Left colon (tissue), 2 donors: Measurements from ENCODE around the gene SHB. TPM values are rescaled to one million over a fixed set of nuclear protein-coding genes. Genes with fewer than 3 reads are reported as not detected.
A peak's percentile ranks its signal among the peaks of the same experiment; 100 is the strongest.

ENCODE experiments used
- ATAC-seq: fragments of 200-7000 bp; cut with Tn5 transposase; one replicate; pipeline ENCODE4 v1.9.1; 2020; ENCODE audit warnings: mild to moderate bottlenecking, moderate library complexity
- DNase-seq, 2 donors: peaks; one replicate each; pipeline ENCODE4 v3.0.0-alpha.2; 2020
- intact Hi-C, 2 donors: fragments of 100-400 bp; cut with DNase I in 1 of 2; cut with micrococcal nuclease in 1 of 2; formaldehyde crosslinking; loops; one replicate each; pipeline versions ENCODE4 v1.11.2 to v1.14.0; 2022; cut with DNase I, micrococcal nuclease
- total RNA-seq, 2 donors: library from RNA; stranded (reverse); fragmentation: NEBNext Ultra II Directional; extraction: Animal tissue kit (Norgen Biotek cat#: 25700); gene quantifications; one replicate each; pipeline ENCODE4 v1.2.1, GENCODE V29; 2021
- donor health status: DM: no; HTN: no; CAD: no.
- donor health status: DM: yes; HTN: yes; CAD: no.

SHB gene
- total RNA-seq, 2 donors from 2014 or later = 19.6 to 26.2 TPM

DNA sequence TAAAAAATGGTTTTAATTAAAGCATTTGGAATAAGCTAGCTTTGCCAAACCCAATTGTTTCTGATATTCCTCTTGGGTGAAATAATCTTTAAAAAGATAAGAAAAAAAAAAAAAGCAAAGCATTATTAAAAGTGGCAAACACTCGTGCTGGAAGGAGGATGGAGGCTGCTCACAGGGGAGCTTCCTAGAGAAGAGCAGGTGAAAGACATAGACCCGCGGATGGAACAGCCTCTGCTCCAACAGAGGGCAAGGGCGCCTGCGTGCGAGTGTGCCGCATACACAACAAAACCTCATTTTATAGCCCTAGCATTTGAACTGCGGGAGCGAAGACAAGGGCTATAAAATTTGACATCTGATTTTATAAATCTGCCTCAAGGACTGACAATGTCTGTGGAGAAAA is 131.7 kb downstream of the SHB start:
- intact Hi-C loops = no loop called here
- ATAC-seq (peak; percentile 49), DNase-seq (no peak)

DNA sequence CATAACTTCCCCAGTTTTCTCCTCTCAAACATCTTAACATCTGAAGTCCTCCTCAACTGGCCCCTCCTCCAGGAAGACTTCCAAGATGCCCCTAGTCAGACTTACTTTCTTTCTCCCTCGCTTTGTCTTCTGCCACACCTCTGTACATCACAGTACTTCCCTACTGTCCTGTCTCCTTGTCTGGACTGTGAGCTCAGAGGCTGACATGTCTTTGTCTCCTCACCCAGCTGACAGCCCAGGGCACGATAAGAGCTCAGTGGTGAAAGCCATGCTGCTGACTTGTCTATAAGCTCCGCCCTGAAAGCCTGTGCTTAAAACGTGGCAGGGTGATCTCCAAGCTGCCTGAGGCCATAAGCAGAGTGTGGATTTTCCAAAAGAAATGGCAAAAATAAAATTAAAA is 132.1 kb downstream of the SHB start:
- peak; percentile 38 for ATAC-seq
- intact Hi-C loops = no loop called here
- no peak for DNase-seq

- intact Hi-C loops = no loop called here
- no peak for ATAC-seq
These were observed 132.7 kb downstream of the SHB start for GRCh38 chr9:37936376-37936775.

DNA sequence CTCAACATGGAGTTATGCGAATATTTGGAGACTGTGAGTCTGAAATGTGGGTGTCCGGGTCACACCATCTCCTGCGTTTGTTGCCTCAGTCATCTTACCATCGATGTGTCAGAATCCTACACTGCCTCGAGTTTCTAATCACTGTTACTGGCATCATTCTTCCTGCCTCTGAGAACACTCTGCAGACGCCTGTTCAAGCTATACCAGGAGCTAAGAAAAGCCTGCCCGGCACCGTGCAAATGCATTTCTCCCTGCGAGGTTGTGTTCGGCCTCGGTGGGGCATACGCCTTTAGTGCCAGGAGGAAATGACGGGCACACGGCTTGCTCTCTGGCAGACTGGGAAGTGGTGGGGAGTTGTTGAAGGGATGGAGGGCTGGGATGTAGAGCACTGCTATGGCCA is 133.9 kb downstream of the SHB start:
- DNase-seq = no peak
- intact Hi-C loops = no loop called here
- no peak for ATAC-seq

More at GRCh38 chr9:37936376-37936775, 132.7 kb downstream of the SHB start:
- DNase-seq = no peak

- no peak for ATAC-seq
- intact Hi-C loops = no loop called here
- no peak for DNase-seq
These were observed 137.4 kb downstream of the SHB start for GRCh38 chr9:37931592-37931991.

DNA sequence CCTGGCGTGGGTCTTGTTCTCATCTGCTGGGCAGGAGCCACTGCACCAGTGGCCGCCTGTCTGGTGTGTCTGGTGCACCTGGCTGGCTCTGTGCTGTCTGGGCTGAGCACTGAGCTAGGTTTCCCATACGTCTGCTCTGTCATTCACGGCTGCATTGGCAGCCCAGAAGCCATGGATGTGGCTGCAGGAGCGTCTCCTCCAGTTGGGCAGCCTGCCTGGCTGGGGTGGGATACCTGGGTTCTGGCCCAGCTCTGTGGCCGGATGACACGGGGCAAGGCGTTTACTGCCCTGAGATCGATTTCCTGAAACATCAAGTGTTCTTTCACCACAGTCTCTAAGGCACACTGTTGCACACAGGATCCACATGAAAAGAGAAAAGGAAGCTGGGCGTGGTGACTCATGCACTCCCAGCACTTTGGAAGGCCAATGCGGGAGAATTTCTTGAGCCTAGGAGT is 139.6 kb downstream of the SHB start:
- intact Hi-C loops = no loop called here
- no peak for DNase-seq
- no peak for ATAC-seq

DNA sequence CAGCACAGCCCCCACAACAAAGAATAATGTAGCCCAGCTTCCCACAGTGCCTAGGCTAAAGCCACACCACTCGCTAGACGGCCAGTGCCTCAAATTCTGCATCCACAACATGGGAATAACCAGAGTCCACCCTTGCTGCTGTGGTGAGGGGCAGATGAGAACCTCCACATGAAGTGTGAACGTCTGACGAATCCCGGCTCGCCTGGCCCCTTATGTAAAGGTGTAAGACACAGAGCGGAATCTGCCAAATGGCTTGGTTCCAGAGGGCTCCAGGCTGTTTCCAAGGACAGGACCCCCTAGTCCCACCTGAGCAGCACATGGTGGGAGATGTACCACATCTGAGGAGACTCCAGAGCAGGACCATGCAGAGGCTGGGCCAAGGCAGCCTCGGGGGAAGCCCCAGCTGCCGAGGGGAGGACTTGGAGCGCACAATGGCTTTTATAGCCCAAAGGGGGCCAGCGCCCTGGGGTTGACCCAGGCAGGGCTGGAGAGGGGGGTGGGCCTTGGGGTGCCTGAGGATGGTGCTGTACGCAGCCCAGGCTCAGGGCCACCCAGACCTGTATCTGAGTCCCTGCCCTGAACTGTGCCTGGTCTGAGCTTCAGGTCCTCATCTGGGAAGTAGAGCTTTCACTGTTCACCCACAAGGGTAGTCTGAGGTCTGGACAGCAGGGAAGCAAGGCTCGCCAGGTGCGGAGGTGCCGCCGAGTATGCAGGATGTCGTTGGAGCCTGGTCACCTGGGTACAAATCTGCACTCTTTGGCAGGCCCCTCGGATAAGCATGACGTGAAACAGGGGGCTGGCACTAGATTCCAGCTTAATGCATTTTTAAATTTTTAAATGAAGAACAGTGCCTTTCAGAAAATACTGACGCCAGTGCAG is 140.2 kb downstream of the SHB start:
- no peak for ATAC-seq
- intact Hi-C loops = no loop called here

DNA sequence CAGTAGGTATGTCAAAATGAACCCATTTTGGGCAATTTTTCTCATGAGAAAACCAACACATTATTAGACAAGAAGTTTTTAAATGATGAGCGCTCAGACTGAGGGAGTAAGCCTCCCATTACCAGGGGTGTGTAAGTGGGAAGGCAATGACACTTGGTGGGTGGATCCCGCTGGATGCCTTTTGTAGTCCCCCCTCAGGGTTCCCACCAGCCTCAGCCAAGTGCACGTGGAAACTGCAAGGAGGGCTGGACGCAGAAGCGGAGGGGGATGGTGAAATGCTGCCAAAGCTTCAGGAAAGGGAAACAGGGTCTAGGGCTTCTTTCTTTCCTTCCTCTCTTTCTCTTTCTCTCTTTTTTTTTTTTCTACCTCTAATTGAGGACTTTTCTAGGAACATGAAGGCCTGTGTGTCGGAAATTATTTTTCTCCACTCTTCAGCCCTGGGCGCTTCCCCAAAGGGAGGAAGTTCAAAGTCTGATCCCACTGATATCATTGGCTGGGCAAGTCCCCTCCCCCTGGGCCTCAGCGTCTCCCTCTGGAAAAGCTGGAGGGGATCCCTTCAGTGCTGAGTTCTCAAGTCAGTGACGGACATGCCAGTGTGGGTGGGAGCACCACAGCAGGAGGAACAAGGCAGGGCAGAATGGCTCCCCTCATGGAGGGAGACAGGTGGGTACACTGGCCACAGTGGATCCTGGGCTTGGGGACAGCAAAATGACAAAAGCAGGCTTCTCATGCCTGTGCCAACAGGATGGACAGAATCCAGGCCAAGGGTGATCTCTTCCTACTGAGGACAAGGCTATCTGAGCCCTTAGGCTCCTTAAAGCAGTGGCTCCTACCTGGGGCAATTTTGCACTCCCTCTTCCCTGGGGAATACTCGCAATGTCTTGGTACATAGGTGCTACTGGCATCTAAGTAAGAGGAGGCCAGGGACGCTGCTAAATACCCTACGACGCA is 141.2 kb downstream of the SHB start:
- ATAC-seq (no peak), DNase-seq (no peak)

More for the DNA sequence above, 140.2 kb downstream of the SHB start:
- no peak for DNase-seq

GRCh38 chr9:37927132-37927531 is 141.9 kb downstream of the SHB start:
- intact Hi-C loops = no loop called here
- ATAC-seq (no peak), DNase-seq (no peak)

More for the DNA sequence above, 141.2 kb downstream of the SHB start:
- intact Hi-C loops = no loop called here

DNA sequence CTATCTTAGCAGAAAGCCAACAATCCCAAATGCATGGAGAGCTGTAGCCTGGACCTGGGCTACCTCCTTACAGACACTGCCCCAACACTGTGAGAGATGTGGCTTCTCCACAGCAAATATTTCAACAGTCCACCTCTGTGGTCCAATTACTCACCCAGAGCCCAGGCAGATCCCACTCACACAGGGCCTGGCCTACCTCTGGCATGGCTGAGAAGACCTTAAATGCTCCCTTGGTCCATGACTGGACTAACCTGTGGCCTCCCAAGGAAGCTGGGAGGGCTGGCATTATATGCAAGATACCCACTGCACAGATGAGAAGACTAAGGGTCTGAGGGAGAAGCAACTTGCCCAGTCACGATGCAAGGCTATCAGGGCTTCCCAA is 142.3 kb downstream of the SHB start:
- DNase-seq (no peak), ATAC-seq (no peak)
- intact Hi-C loops = no loop called here

DNA sequence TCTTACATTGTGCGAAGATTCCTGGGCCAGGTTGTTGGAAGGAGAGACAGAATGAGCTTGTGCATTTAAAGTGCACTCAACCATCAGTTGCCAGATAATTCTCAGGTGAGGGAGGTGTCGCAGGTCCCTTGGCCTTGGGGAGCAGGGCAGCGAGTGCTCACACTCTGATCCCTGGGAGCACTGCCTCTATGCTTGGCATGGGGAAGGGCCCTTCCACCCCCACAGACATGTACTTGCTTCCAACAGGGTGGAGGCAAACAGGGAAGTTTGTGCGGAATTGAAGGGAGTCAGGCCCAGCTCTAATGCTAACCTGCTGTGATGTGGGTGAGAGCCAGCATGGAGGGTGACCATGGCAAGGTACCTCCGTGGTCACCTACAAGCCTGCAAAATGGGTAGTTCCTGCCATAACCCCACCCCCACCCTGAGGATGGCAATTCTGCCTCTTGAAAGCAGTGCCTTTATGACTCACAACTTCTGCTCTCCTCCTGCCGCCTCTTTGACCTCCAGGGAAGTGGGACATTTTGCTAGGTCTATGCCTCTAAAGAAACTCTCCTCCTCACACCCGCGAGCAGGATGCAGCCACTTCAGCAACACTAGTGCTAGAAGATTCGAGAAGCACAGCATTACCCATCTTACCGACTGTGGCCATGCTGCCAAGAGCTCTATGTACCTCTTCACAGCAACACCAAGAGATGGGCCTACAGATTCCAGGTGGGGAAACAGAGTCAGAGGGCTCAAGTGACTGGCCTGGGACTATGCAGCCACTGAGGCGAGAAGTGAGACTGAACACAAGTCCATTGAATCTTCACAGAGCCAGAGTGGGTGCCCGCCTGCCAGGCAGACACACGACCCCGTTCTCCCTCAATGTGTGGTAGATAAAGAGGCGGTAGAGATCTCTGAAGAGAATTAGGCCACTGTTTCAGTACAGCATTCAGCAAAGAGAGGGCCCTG is 143.0 kb downstream of the SHB start:
- intact Hi-C loops = no loop called here
- no peak for ATAC-seq
- no peak for DNase-seq

- DNase-seq (no peak), ATAC-seq (no peak)
- intact Hi-C loops = no loop called here
These were observed 144.0 kb downstream of the SHB start for GRCh38 chr9:37925006-37925405.

DNA sequence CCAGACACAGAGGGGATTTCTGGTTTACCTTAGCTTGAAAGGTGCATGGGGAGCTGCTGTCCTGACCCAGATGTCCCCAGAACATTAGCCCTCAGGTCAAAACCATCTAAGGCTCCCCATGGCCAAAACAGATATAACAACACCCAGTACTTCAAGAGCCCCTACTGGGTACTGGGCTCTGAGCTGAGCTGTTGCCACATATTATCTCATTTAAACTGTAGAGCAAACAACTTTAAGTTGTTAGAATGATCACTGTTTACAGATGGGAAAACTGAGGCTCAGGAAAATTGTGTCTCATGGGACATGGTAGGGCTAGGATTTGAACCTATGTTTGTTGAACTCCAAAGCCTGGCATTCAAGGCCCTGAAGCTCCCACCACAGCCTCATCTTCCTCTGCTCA is 144.5 kb downstream of the SHB start:
- ATAC-seq = no peak
- intact Hi-C loops = no loop called here

GRCh38 chr9:37923796-37924427 is 145.1 kb downstream of the SHB start:
- intact Hi-C loops = no loop called here
- DNase-seq = no peak

More for the DNA sequence above, 144.5 kb downstream of the SHB start:
- DNase-seq = no peak

GRCh38 chr9:37923118-37923795 is 145.8 kb downstream of the SHB start:
- ATAC-seq (no peak), DNase-seq (no peak)
- intact Hi-C loops = no loop called here

More at GRCh38 chr9:37923796-37924427, 145.1 kb downstream of the SHB start:
- ATAC-seq = no peak

GRCh38 chr9:37922363-37923117 is 146.5 kb downstream of the SHB start:
- no peak for DNase-seq
- intact Hi-C loops = no loop called here
- ATAC-seq = no peak
